Gastroesophageal sphincter (tissue), 4 donors: Measurements from ENCODE around the gene ZNF385B. TPM values are rescaled to one million over a fixed set of nuclear protein-coding genes. Genes with fewer than 3 reads are reported as not detected.

Experiments used
- ATAC-seq: fragments of 150-250 bp; one replicate; pipeline ENCODE4 v1.9.1; 2016; ENCODE audit warnings: mild to moderate bottlenecking, moderate library complexity
- H3K27ac ChIP-seq, 4 donors: fragments of 200-600 bp; sonication (generic) in 3 of 4; 1 replicate in 3 of 4; 2 replicates in 1 of 4; pipeline ENCODE4 v1.5.1; 2016 to 2019
- H3K27me3 ChIP-seq: fragments of 200-600 bp; sonication (generic); one replicate; pipeline ENCODE4 v1.5.1; 2019
- H3K36me3 ChIP-seq, 2 donors: fragments of 200-600 bp; sonication (generic); one replicate each; pipeline ENCODE4 v1.5.1; 2019; ENCODE audit warnings: control low read depth in 1 of 2
- H3K4me1 ChIP-seq, 3 donors: fragments of 200-600 bp; sonication (generic); 1 replicate in 2 of 3; 2 replicates in 1 of 3; pipeline ENCODE4 v1.5.1; 2016 to 2019; ENCODE audit warnings: control low read depth in 2 of 3
- H3K4me3 ChIP-seq, 2 donors: fragments of 200-600 bp; sonication (generic); one replicate each; pipeline ENCODE4 v1.5.1; 2019; ENCODE audit warnings: mild to moderate bottlenecking in 1 of 2, moderate library complexity in 1 of 2
- H3K9me3 ChIP-seq, 3 donors: fragments of 200-600 bp; sonication (generic); one replicate each; pipeline ENCODE4 v1.5.1; 2017 to 2019; ENCODE audit warnings: control low read depth in 2 of 3
- EP300 ChIP-seq: sonication (generic); formaldehyde crosslinking; IDR thresholded peaks from one replicate; pipeline ENCODE4 v1.6.1; 2017; ENCODE audit warnings: antibody characterized with exemption, mild to moderate bottlenecking
- POLR2A ChIP-seq, 2 donors: fragments of 450-650 bp; IDR thresholded peaks; one replicate each; pipeline ENCODE4 v1.6.1; 2017; ENCODE audit warnings: antibody characterized with exemption in 2 of 2, mild to moderate bottlenecking in 2 of 2, moderate library complexity in 1 of 2
- POLR2AphosphoS5 ChIP-seq: sonication (generic); formaldehyde crosslinking; IDR thresholded peaks from one replicate; pipeline ENCODE4 v1.6.1; 2017; ENCODE audit warnings: antibody characterized with exemption
- WGBS, 2 donors: methylation state at CpG; one replicate each; pipeline ENCODE4 v1.1.5; 2018; ENCODE audit warnings: low coverage in 1 of 2; 5-methylcytosine and 5-hydroxymethylcytosine counted together
- total RNA-seq, 4 donors: library from RNA; depleted of rRNA; stranded (reverse); fragments of >200 nt; gene quantifications; one replicate each; pipeline ENCODE4 v1.1.0, GENCODE V29; 2016
- TF ChIP-seq, protein P1 (sequence below), 4 experiments: fragments of 200-600 bp in 2 of 4; fragments of 450-650 bp in 2 of 4; sonication (generic) in 1 of 4; IDR thresholded peaks; one replicate each; pipeline ENCODE4 v1.5.1; 2017 to 2019; ENCODE audit warnings: antibody characterized with exemption in 4 of 4, mild to moderate bottlenecking in 2 of 4, moderate library complexity in 2 of 4

The ZNF385B gene
- total RNA-seq, 4 donors from 2014 or later = 2.7 to 7.6 (median 3.9) TPM

DNA sequence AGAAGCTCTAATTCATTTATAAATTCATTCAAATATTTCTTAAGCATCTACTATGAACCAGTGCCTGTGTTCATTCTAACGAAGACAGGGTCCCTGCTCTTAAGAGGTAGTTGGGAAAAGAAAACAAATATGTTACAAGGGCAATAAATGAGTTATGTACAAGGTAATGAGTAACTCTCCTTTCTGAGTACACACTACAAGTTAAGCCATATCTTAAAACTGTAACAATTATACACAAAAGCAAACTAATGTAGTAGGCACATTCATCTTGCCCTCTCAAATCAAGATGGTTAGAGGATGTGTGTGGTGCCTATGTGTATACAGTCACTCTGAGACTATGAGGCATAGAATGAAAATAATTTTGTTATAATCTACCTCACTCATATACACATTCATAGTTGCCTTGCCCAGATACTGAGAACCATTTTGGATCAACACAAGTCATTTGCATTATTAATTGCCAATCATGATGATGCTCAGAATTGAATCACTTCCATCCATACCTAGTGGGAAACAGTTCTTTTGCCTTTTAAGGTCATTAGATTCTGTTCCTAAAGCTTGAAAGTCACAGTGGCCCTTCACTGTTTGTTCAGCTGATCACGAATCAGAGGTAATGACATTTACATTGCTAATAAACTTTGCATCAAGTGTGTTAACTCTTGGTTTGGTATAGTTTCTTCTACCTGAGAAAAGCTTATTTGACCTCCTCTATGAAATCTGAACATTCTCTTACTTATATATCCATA is 283.1 kb downstream of the ZNF385B start:
- TF ChIP-seq, protein P1, sequence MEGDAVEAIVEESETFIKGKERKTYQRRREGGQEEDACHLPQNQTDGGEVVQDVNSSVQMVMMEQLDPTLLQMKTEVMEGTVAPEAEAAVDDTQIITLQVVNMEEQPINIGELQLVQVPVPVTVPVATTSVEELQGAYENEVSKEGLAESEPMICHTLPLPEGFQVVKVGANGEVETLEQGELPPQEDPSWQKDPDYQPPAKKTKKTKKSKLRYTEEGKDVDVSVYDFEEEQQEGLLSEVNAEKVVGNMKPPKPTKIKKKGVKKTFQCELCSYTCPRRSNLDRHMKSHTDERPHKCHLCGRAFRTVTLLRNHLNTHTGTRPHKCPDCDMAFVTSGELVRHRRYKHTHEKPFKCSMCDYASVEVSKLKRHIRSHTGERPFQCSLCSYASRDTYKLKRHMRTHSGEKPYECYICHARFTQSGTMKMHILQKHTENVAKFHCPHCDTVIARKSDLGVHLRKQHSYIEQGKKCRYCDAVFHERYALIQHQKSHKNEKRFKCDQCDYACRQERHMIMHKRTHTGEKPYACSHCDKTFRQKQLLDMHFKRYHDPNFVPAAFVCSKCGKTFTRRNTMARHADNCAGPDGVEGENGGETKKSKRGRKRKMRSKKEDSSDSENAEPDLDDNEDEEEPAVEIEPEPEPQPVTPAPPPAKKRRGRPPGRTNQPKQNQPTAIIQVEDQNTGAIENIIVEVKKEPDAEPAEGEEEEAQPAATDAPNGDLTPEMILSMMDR (IDR thresholded peaks at IDR 0.05) = no peak
- TF ChIP-seq EP300 (no peak), POLR2AphosphoS5 (no peak), POLR2A (IDR thresholded peaks at IDR 0.05) (no peak)
- Histone ChIP-seq H3K27me3 (no peaks in the 10 kb centered on the region), H3K4me3 (no peak overlapping the region), H3K9me3 (no peaks in the 10 kb centered on the region), H3K4me1 (peaks cover 0 to 16% (median 7%) of the 10 kb centered on the region in 3 donors), H3K36me3 (no peaks in the 10 kb centered on the region), H3K27ac (no peak overlapping the region)
- ATAC-seq = no peak
- 69% methylated on average over 2 of the region's 2 CpGs for WGBS, 2 donors

DNA sequence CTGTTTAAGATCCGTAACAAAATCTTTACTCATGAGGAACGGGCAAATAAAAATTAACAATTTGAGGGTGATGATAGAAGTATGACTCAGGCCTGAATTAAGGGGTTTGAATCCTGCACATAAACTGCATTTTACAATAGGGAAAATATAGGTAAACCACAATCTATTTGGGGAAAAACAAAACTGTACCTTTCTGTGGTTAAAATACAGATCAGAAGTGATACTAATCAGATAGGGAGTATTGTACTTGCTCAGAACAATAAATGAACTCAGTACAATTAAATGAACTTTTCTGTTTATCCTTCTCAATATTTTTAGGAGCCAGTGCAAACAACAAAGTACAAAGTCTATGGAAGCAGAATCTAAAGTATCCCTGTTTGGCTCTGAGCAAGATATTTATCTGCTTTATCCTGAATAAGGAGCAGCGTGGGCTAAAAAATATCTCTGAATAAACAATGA is 287.3 kb downstream of the ZNF385B start:
- H3K4me3 ChIP-seq = no peak overlapping the region
- no peaks in the 10 kb centered on the region for H3K9me3 ChIP-seq
- ATAC-seq = no peak
- TF ChIP-seq POLR2AphosphoS5 (no peak), POLR2A (IDR thresholded peaks at IDR 0.05) (no peak), EP300 (no peak)
- TF ChIP-seq, protein P1 (IDR thresholded peaks at IDR 0.05) = no peak
- H3K4me1 ChIP-seq = peaks cover 0 to 17% (median 0%) of the 10 kb centered on the region in 3 donors
- H3K27ac ChIP-seq = no peak overlapping the region
- 70 to 77% methylated on average over 3 of the region's 3 CpGs for WGBS, 2 donors
- no peaks in the 10 kb centered on the region for H3K36me3 ChIP-seq
- H3K27me3 ChIP-seq = no peaks in the 10 kb centered on the region

DNA sequence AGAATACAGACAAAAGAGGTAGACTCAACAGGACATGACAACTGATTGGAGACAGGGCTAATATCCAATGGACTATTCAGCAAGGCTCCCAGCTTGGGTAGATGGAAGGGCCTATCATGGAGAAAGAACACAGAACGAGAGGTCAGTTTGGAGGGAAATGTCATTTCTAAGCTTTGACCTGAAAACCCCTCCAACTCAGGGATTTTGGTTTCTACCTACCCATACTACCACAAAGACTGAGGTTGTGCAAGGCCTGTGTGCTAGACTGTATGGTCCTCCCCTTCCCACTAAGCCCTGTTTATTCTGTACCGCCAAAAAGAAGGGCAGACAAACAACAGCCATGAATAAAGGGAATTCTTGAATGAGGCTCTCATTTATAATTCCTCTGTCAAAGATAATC is 288.9 kb downstream of the ZNF385B start:
- TF ChIP-seq POLR2A (IDR thresholded peaks at IDR 0.05) (no peak), POLR2AphosphoS5 (no peak), EP300 (no peak)
- TF ChIP-seq, protein P1 (IDR thresholded peaks at IDR 0.05) = no peak
- H3K27me3 ChIP-seq = no peaks in the 10 kb centered on the region

DNA sequence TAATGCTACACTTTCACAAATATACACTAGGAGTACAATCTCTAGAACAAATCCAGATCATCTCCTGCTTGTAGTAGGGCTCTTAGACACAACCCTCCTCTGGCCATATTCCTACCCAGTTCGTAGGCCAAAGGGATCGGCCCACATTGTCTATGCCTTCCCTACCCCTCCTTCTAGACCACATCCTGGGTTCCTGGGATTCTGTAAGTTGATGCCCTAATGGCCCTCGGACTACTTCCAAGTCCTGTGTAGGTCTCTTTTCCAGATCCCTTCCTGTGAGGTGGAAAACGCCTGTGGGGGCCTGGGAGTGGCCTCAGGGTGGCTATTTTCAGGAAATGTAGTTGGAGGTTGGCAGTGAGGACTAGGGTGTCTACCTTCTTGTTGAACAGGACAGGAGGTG is 289.7 kb downstream of the ZNF385B start:
- WGBS, 2 donors = 87 to 92% methylated on average over 2 to 3 of the region's 4 CpGs
- no peak overlapping the region for H3K27ac ChIP-seq
- H3K36me3 ChIP-seq = no peaks in the 10 kb centered on the region
- ATAC-seq = no peak
- no peaks in the 10 kb centered on the region for H3K27me3 ChIP-seq
- peaks cover 0 to 17% (median 0%) of the 10 kb centered on the region in 3 donors for H3K4me1 ChIP-seq
- TF ChIP-seq EP300 (no peak), POLR2A (IDR thresholded peaks at IDR 0.05) (no peak), POLR2AphosphoS5 (no peak)
- TF ChIP-seq, protein P1 (IDR thresholded peaks at IDR 0.05) = no peak
- H3K4me3 ChIP-seq = no peak overlapping the region
- no peaks in the 10 kb centered on the region for H3K9me3 ChIP-seq

More for the DNA sequence above, 288.9 kb downstream of the ZNF385B start:
- ATAC-seq = no peak
- Histone ChIP-seq H3K36me3 (no peaks in the 10 kb centered on the region), H3K4me3 (no peak overlapping the region), H3K4me1 (peaks cover 0 to 17% (median 0%) of the 10 kb centered on the region in 3 donors), H3K9me3 (no peaks in the 10 kb centered on the region), H3K27ac (no peak overlapping the region)
- 81 to 83% methylated on average over 1 to 2 of the region's 2 CpGs for WGBS, 2 donors

DNA sequence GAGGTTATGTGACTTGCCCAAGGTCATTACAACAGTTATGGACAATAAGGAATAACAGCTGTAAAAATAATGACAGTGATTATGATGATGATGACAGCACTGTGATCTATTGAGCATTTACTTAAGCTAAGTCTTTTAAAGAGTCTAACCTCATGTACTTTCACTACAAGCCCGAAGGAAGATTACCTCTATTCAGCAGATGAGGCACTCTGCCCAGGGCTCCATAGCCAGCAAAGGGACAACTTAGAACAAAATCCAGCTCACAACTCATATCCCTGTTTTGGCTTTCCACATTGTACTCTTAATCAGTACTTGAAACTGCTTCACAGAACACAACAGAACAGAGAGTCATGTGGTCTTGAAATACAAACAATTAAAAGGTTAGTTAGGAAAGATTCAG is 290.2 kb downstream of the ZNF385B start:
- H3K36me3 ChIP-seq = no peaks in the 10 kb centered on the region
- H3K4me1 ChIP-seq = peaks cover 0 to 17% (median 0%) of the 10 kb centered on the region in 3 donors
- peak; percentile 16 for ATAC-seq
- H3K4me3 ChIP-seq = no peak overlapping the region
- 29 to 38% methylated on average over 1 of the region's 1 CpG for WGBS, 2 donors
- H3K27me3 ChIP-seq = no peaks in the 10 kb centered on the region
- H3K27ac ChIP-seq = no peak overlapping the region
- no peaks in the 10 kb centered on the region for H3K9me3 ChIP-seq
- no peak for TF ChIP-seq POLR2AphosphoS5
- TF ChIP-seq EP300 = no peak
- TF ChIP-seq POLR2A (IDR thresholded peaks at IDR 0.05) = no peak
- TF ChIP-seq, protein P1 (IDR thresholded peaks at IDR 0.05) = no peak
